Natural killer cell treated with Interleukin-12 subunit alpha and Interleukin-12 subunit beta and Interleukin-15 and Interleukin-18, amount 100 ng/mL, for 72 hours (primary cell): Measurements from ENCODE around the gene GLCCI1. TPM values are rescaled to one million over a fixed set of nuclear protein-coding genes. Genes with fewer than 3 reads are reported as not detected.

ENCODE experiments used
- ATAC-seq, 2 donors: fragments of 150-1000 bp; cut with Tn5 transposase in 1 of 2; sonication (Bioruptor Pico), chemical (Tn5 transposase) in 1 of 2; 2 replicates each; pipeline ENCODE4 v1.10.0; 2021
- DNase-seq: peaks from one replicate; pipeline ENCODE4 v3.0.0; 2022; ENCODE audit warnings: low spot score
- H3K27ac Mint-ChIP-seq, 2 donors: 1 replicate in 1 of 2; 2 replicates in 1 of 2; pipeline ENCODE4 v1.8.0; 2022; ENCODE audit warnings: mixed read lengths in 2 of 2, mild to moderate bottlenecking in 1 of 2, moderate library complexity in 1 of 2
- H3K27me3 Mint-ChIP-seq, 2 donors: 1 replicate in 1 of 2; 2 replicates in 1 of 2; pipeline ENCODE4 v1.8.0; 2022; ENCODE audit warnings: mixed read lengths in 2 of 2
- H3K36me3 Mint-ChIP-seq: one replicate; pipeline ENCODE4 v1.8.0; 2022; ENCODE audit warnings: mixed read lengths
- H3K4me1 Mint-ChIP-seq, 2 donors: 1 replicate in 1 of 2; 2 replicates in 1 of 2; pipeline ENCODE4 v1.8.0; 2022; ENCODE audit warnings: low read depth in 2 of 2, mixed read lengths in 2 of 2, mild to moderate bottlenecking in 1 of 2
- H3K4me3 Mint-ChIP-seq: one replicate; pipeline ENCODE4 v1.8.0; 2022; ENCODE audit warnings: mixed read lengths
- H3K9me3 Mint-ChIP-seq: 2 replicates; pipeline ENCODE4 v1.8.0; 2022; ENCODE audit warnings: mixed read lengths
- total RNA-seq, 2 donors: library from RNA; stranded (reverse); gene quantifications; one replicate each; pipeline ENCODE4 v1.2.3, GENCODE V29; 2022

The GLCCI1 gene
- total RNA-seq, 2 donors from 2014 or later, result 15.5 to 16.7 TPM

- DNase-seq (peak; percentile 85), ATAC-seq (peak; percentile 98 to 99)
- Mint-ChIP-seq H3K36me3 (no peaks in the 10 kb centered on the region), H3K4me3 (peak overlapping the region; percentile 78), H3K9me3 (no peaks in the 10 kb centered on the region), H3K4me1 (peaks cover 36 to 46% of the 10 kb centered on the region in 2 donors), H3K27ac (peak overlapping the region; percentile 71 to 77), H3K27me3 (no peaks in the 10 kb centered on the region)
These were observed 23.8 kb upstream of the GLCCI1 start for GRCh38 chr7:7944619-7945282.

DNA sequence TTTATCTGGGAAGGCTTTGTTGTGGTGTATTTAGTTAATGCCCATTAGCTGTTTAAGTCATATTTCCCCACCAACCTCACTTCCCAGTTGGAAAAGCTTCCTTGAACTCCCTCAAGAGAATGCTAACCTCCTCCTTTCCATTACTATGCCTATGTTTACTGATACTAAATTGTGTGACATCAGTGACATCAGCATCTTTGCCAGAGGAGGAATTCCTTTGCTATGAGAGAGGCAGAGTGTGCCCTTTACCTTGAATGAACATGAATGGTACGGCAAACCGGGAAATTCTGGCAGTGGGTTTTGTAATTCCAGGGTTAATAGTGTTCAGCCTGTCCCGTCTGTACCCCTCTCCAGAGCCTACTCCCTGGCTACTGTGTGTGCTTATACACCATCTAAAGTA is 22.1 kb upstream of the GLCCI1 start:
- H3K4me3 Mint-ChIP-seq, result no peak overlapping the region
- H3K27me3 Mint-ChIP-seq, result no peaks in the 10 kb centered on the region
- H3K9me3 Mint-ChIP-seq, result peaks cover 3% of the 10 kb centered on the region
- no peak for ATAC-seq
- no peak for DNase-seq
- H3K4me1 Mint-ChIP-seq, result peaks cover 31 to 43% of the 10 kb centered on the region in 2 donors
- peak overlapping the region; percentile 60 to 71 for H3K27ac Mint-ChIP-seq
- H3K36me3 Mint-ChIP-seq, result peaks cover 6% of the 10 kb centered on the region

DNA sequence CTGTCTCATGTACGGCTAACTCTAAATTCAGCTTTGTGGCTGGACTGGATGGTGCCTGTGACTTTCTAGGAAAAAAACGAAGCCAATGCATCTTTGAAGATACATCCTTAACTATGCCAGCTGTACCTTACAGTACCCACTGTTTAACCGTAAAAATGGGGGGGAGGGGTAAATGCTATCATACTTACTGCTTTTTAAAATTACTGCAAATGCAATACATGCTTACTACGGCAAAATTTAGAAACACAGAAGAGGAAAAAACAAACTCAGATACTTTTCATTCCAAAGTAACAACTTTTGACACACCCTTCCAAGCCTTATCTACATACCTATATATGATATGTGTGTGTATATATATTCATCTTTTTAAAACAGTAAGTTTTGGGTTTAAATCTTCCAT is 20.4 kb upstream of the GLCCI1 start:
- Mint-ChIP-seq H3K36me3 (peaks cover 6% of the 10 kb centered on the region), H3K4me3 (no peak overlapping the region), H3K4me1 (peaks cover 24 to 27% of the 10 kb centered on the region in 2 donors)

DNA sequence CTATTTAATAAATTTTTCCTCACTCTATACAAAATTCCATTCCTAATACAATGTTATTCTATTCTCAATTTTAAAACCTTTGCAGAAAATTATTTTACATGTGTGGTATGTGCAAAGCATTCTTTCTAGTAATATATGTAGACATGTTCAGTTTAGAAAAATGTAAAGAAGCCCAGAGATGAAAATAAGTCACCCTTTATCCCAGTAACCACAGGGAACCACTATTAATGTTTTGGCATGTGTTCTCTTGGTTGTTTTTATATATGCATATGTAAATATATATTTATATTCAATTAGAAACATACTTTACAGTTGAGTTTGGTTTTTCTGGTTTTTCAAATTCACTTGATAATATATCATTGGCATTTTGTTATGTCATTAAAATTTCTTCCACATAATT is 14.8 kb upstream of the GLCCI1 start:
- Mint-ChIP-seq H3K27me3 (no peaks in the 10 kb centered on the region), H3K4me1 (no peaks in the 10 kb centered on the region), H3K4me3 (no peak overlapping the region), H3K27ac (no peak overlapping the region), H3K36me3 (peaks cover 6% of the 10 kb centered on the region), H3K9me3 (peaks cover 3% of the 10 kb centered on the region)
- ATAC-seq, result no peak
- DNase-seq, result no peak

More for the DNA sequence above, 20.4 kb upstream of the GLCCI1 start:
- DNase-seq (no peak), ATAC-seq (no peak)
- Mint-ChIP-seq H3K27me3 (no peaks in the 10 kb centered on the region), H3K9me3 (peaks cover 3% of the 10 kb centered on the region), H3K27ac (no peak overlapping the region)

GRCh38 chr7:7956531-7957128 is 12.0 kb upstream of the GLCCI1 start:
- Mint-ChIP-seq H3K4me1 (no peaks in the 10 kb centered on the region), H3K4me3 (no peak overlapping the region), H3K27ac (no peak overlapping the region), H3K27me3 (no peaks in the 10 kb centered on the region), H3K9me3 (no peaks in the 10 kb centered on the region), H3K36me3 (no peaks in the 10 kb centered on the region)
- no peak for DNase-seq
- no peak for ATAC-seq

DNA sequence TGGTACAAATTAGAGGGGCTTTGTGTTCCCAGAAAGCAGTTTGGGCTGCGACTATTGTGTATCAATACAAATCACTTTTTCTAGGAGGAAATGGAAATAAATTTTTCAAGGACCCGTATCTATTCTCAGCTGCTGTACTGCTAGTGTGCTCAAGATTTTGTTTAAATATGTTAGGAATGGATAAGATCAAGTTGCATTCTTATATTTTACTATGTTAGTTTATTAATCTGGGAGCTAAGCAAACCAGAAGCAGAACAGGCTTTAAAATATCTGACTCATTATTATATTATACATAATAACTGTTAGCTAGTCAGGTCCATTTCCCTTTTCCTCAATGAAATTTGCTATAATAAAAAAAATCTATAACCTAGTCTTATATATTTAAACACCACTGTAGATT is 11.1 kb upstream of the GLCCI1 start:
- DNase-seq, result no peak
- no peak for ATAC-seq
- Mint-ChIP-seq H3K27me3 (no peaks in the 10 kb centered on the region), H3K27ac (no peak overlapping the region), H3K36me3 (no peaks in the 10 kb centered on the region), H3K4me3 (no peak overlapping the region), H3K9me3 (no peaks in the 10 kb centered on the region), H3K4me1 (no peaks in the 10 kb centered on the region)

DNA sequence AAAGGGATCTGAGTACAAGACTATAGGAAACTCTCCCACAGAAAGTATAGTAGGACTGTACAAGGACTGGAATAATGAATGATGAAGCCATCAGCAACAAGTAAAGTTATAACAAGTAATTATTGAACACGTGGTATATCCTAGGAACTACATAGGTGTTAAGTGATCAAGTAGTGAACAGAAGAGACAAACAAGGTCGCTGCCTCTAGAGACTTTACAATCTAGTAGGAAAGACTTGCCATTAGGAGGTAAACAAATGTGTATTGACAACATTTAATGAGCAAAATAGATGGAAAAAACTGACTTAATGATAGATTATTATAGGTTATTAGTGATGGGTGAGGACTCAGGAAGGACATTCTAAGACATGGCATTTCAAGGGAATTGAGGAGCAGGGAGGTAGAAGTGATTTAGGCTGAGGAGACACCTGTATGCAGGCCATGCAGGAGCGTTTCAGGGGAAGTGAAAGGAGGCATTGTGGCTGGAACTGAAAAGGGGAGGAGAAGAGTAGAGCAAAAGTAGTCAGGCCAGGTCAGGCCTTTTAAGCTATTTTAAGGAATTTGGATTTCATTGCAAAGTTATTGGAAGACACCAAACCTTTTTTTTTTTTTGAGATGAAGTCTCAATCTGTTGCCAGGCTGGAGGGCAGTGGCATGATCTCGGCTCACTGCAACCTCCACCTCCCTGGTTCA is 8.5 kb upstream of the GLCCI1 start:
- H3K4me3 Mint-ChIP-seq, result no peak overlapping the region
- ATAC-seq, result no peak
- H3K9me3 Mint-ChIP-seq, result no peaks in the 10 kb centered on the region
- H3K27me3 Mint-ChIP-seq, result no peaks in the 10 kb centered on the region
- no peak overlapping the region for H3K27ac Mint-ChIP-seq
- no peaks in the 10 kb centered on the region for H3K4me1 Mint-ChIP-seq
- H3K36me3 Mint-ChIP-seq, result no peaks in the 10 kb centered on the region
- DNase-seq, result no peak

- Mint-ChIP-seq H3K4me1 (peaks cover 4 to 5% of the 10 kb centered on the region in 2 donors), H3K36me3 (no peaks in the 10 kb centered on the region), H3K27me3 (no peaks in the 10 kb centered on the region), H3K9me3 (no peaks in the 10 kb centered on the region), H3K27ac (no peak overlapping the region), H3K4me3 (no peak overlapping the region)
- ATAC-seq (no peak), DNase-seq (no peak)
These were observed 5.7 kb upstream of the GLCCI1 start for GRCh38 chr7:7962851-7963250.

GRCh38 chr7:7964250-7964649 is 4.3 kb upstream of the GLCCI1 start:
- ATAC-seq, result no peak
- H3K27ac Mint-ChIP-seq, result no peak overlapping the region
- DNase-seq, result no peak
- H3K36me3 Mint-ChIP-seq, result no peaks in the 10 kb centered on the region
- H3K27me3 Mint-ChIP-seq, result no peaks in the 10 kb centered on the region
- H3K4me1 Mint-ChIP-seq, result peaks cover 7 to 13% of the 10 kb centered on the region in 2 donors
- no peak overlapping the region for H3K4me3 Mint-ChIP-seq
- no peaks in the 10 kb centered on the region for H3K9me3 Mint-ChIP-seq

DNA sequence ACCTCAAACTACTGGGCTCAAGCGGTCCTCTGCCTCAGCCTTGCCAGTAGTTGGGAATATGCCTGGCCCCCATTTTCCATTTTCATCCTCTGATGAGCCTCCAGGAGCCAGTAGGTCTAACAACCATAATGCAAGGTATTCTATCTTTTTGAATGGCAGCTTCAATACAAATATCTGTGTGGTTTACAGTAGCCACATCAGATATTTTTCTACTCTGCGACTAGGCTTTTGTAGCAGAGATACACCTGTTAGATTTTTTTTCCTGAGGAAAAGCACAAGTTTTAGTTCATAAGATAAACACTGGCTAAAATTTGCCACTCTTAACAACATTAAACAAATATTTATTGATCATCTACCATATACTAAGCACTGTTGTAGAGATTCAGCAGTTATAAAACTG is 3.9 kb upstream of the GLCCI1 start:
- Mint-ChIP-seq H3K36me3 (no peaks in the 10 kb centered on the region), H3K9me3 (no peaks in the 10 kb centered on the region), H3K4me1 (peaks cover 7 to 13% of the 10 kb centered on the region in 2 donors), H3K27me3 (no peaks in the 10 kb centered on the region), H3K27ac (no peak overlapping the region), H3K4me3 (no peak overlapping the region)
- no peak for ATAC-seq
- DNase-seq, result no peak

DNA sequence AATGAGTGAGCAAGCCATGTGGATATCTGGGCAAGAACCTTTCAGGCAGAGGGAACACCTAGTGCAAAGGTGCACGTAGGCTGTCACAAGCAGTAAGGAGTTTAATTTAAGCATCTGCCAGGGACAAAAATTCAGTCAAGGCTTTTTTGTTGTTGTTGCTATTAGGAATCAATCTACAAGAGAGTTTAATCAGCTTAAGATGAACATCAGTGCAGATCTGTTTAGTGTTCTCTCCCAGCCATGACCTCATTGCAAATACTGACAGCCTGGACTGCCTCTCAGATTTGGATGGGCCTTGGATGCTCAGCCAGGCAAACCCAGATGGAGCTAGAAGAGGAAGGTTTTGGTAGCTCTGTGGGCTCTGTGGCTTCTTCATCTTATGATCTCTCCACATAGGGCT is 3.3 kb upstream of the GLCCI1 start:
- H3K36me3 Mint-ChIP-seq, result no peaks in the 10 kb centered on the region
- no peaks in the 10 kb centered on the region for H3K27me3 Mint-ChIP-seq
- H3K9me3 Mint-ChIP-seq, result no peaks in the 10 kb centered on the region
- peaks cover 7 to 13% of the 10 kb centered on the region in 2 donors for H3K4me1 Mint-ChIP-seq
- DNase-seq, result no peak
- H3K27ac Mint-ChIP-seq, result no peak overlapping the region
- H3K4me3 Mint-ChIP-seq, result no peak overlapping the region
- ATAC-seq, result no peak

DNA sequence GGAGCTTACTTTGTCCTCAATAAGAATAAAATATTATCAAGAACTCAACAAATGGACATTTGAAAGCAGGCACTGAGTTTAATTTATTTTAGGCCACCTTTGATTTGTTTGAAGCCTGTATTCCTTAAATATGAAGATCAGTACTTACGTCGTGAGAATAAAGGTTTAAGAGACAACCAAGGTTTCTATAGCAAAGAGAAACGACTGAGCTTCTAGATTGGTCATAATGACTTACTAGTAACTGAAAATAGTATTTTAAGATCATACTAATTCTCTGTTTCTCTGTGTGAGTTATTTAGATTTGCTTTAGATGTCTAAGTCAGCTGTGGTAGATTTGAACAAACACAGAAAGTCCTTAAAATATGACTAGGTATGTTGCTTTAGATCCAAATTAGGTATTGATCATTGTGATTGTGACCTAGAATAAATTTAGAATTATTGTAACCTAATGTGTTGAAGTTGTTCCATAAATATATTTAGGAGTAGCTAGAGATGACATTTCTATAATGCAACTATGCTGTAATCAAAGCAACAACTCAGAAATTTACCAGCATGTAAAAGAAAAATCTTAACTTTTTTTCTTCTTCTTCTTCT is 2.4 kb upstream of the GLCCI1 start:
- Mint-ChIP-seq H3K4me1 (peaks cover 7 to 13% of the 10 kb centered on the region in 2 donors), H3K4me3 (no peak overlapping the region), H3K27me3 (no peaks in the 10 kb centered on the region), H3K27ac (no peak overlapping the region), H3K9me3 (no peaks in the 10 kb centered on the region), H3K36me3 (no peaks in the 10 kb centered on the region)
- ATAC-seq, result no peak
- no peak for DNase-seq

GRCh38 chr7:7967886-7968543 is 581 bp upstream of the GLCCI1 start:
- H3K9me3 Mint-ChIP-seq, result no peaks in the 10 kb centered on the region
- peak overlapping the region; percentile 100 for H3K4me3 Mint-ChIP-seq
- peaks cover 7 to 17% of the 10 kb centered on the region in 2 donors for H3K4me1 Mint-ChIP-seq
- no peaks in the 10 kb centered on the region for H3K36me3 Mint-ChIP-seq
- no peak for DNase-seq
- H3K27me3 Mint-ChIP-seq, result no peaks in the 10 kb centered on the region
- no peak for ATAC-seq
- H3K27ac Mint-ChIP-seq, result peak overlapping the region; percentile 88 to 91
